Colonic mucosa (tissue), 4 donors: ENCODE data around the gene TTI1. TPM values are rescaled to one million over a fixed set of nuclear protein-coding genes. Genes with fewer than 3 reads are reported as not detected.

Experiments
- DNase-seq: peaks from one replicate; pipeline ENCODE4 v3.0.0-alpha.2; 2020
- H3K27ac ChIP-seq: fragments of 200-600 bp; one replicate; pipeline ENCODE4 v1.8.0; 2021
- H3K27me3 ChIP-seq: fragments of 200-600 bp; one replicate; pipeline ENCODE4 v1.8.0; 2021
- H3K36me3 ChIP-seq: fragments of 200-600 bp; one replicate; pipeline ENCODE4 v1.8.0; 2021
- H3K4me1 ChIP-seq: fragments of 200-600 bp; one replicate; pipeline ENCODE4 v1.8.0; 2021; ENCODE audit warnings: mild to moderate bottlenecking
- H3K4me3 ChIP-seq: fragments of 200-600 bp; one replicate; pipeline ENCODE4 v1.8.0; 2021
- H3K9ac ChIP-seq, 2 donors: one replicate each; pipeline ENCODE4 v1.7.0; 2013; ENCODE audit warnings: control low read depth in 2 of 2, low read depth in 2 of 2, low read length in 2 of 2
- H3K9me3 ChIP-seq: fragments of 200-600 bp; one replicate; pipeline ENCODE4 v1.8.0; 2021
- CTCF ChIP-seq: fragments of 200-600 bp; IDR thresholded peaks from one replicate; pipeline ENCODE4 v1.8.0; 2022; ENCODE audit warnings: antibody characterized with exemption, mild to moderate bottlenecking
- intact Hi-C: fragments of 100-400 bp; cut with DNase I; formaldehyde crosslinking; loops from one replicate; pipeline ENCODE4 v1.14.1; 2022
- total RNA-seq, 2 donors: library from RNA; stranded (reverse); fragmentation: NEBNext Ultra II Directional in 1 of 2; extraction: Animal tissue kit (Norgen Biotek cat#: 25700) in 1 of 2; gene quantifications; one replicate each; pipeline ENCODE4 v1.2.1, GENCODE V29; 2021
- donor health status: healthy.
- donor health status: DM: no; HTN: no; CAD: no.
- donor health status: DM: no; HTN: no; CAD: no.

Gene TTI1
- total RNA-seq, 2 donors from 2014 or later = 10.2 to 23.0 TPM

GRCh38 chr20:37988306-37988954 lies 44.8 kb downstream of the TTI1 start:
- intact Hi-C loops = no loop called here
- TF ChIP-seq CTCF = no peak
- H3K36me3 ChIP-seq = no peaks in the 10 kb centered on the region
- H3K9me3 ChIP-seq = no peaks in the 10 kb centered on the region
- no peak for DNase-seq
- H3K4me1 ChIP-seq = peaks cover 13% of the 10 kb centered on the region
- H3K27me3 ChIP-seq = no peaks in the 10 kb centered on the region
- H3K4me3 ChIP-seq = no peak overlapping the region
- no peak overlapping the region for H3K9ac ChIP-seq
- H3K27ac ChIP-seq = no peak overlapping the region

- no peak overlapping the region for H3K27ac ChIP-seq
- H3K9me3 ChIP-seq = no peaks in the 10 kb centered on the region
- no peak overlapping the region for H3K4me3 ChIP-seq
- H3K27me3 ChIP-seq = no peaks in the 10 kb centered on the region
- H3K36me3 ChIP-seq = no peaks in the 10 kb centered on the region
- intact Hi-C loops = no loop called here
- H3K4me1 ChIP-seq = peaks cover 13% of the 10 kb centered on the region
- TF ChIP-seq CTCF = no peak
- no peak overlapping the region for H3K9ac ChIP-seq
- no peak for DNase-seq
Measured at GRCh38 chr20:37987602-37988290, 45.5 kb downstream of the TTI1 start.

- no peaks in the 10 kb centered on the region for H3K9me3 ChIP-seq
- no peak for TF ChIP-seq CTCF
- DNase-seq = no peak
- intact Hi-C loops = no loop called here
- no peaks in the 10 kb centered on the region for H3K27me3 ChIP-seq
- no peak overlapping the region for H3K9ac ChIP-seq
- H3K36me3 ChIP-seq = no peaks in the 10 kb centered on the region
- no peak overlapping the region for H3K4me3 ChIP-seq
- H3K4me1 ChIP-seq = peaks cover 13% of the 10 kb centered on the region
- no peak overlapping the region for H3K27ac ChIP-seq
Measured at GRCh38 chr20:37986873-37987601, 46.2 kb downstream of the TTI1 start.

- intact Hi-C loops = no loop called here
- Histone ChIP-seq H3K4me3 (no peak overlapping the region), H3K27me3 (no peaks in the 10 kb centered on the region), H3K4me1 (peaks cover 10% of the 10 kb centered on the region), H3K9ac (peak overlapping the region in 1 of 2 donors; percentile 4), H3K9me3 (no peaks in the 10 kb centered on the region), H3K27ac (no peak overlapping the region), H3K36me3 (no peaks in the 10 kb centered on the region)
- no peak for TF ChIP-seq CTCF
- no peak for DNase-seq
Measured at GRCh38 chr20:37986044-37986858, 47.0 kb downstream of the TTI1 start.
